Measurements from ENCODE around the gene KIAA1671. TPM values are rescaled to one million over a fixed set of nuclear protein-coding genes. Genes with fewer than 3 reads are reported as not detected.
"Not testable (repeated sequence)": the region's sequence is repeated elsewhere in the genome, so short reads cannot be mapped to it uniquely, and the experiment has no call there.

Gene KIAA1671
- total RNA-seq (ENCODE audit: low replicate concordance) = 17.3 and 24.2 TPM in 2 replicates

DNA sequence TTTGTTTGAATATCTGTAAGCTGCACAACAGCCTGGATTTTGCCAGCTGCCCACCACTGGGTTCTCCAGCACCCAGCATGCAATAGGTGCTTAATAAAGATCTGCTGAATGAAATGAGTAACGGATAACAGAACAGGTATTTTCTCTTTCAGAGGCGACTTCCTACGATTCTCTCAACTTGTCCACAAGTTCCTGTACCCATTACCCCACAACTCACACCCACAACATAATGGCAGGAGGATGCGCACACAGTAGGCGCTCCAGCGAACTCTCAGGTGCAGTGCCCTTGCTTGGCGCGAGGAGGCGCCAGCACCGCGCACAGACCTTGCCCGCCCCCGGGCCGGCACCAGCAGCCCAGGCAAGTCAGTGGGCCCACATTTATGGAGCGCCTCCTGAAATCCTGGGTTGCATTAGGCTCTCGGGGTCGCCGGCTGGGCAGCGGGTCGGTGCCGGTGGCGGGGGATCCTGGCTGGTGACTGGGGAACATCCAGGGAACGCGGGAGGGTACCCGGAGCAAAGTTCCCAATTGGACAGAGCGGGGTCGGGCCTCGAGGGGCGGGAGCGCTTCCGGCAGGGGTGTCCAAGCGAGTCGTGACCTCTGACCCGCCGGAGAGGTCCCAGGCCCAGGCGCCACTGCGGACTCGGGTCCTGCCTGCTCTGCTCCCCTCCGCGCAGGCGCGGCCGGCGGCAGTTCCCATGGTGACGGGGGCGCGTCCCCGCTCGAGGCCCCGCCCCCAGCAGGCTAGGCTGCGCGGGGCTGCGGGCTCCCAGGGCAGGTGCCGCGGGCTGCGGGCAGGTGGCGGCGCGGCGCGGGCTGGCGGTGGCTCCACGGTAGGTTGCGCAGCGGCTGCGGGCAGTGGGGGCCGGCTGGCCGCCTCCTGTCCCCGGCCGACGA lies at the start of gene KIAA1671:
Gene KIAA1671 (plus strand): TSS at position 775 of the 895 bp plus-strand sequence. CDS start 75,284 bp downstream, outside the sequence.
- Histone ChIP-seq H3K27me3 (no peaks in the 10 kb centered on the region), H4K20me1 (ENCODE audit: low read depth) (peaks cover 30% of the 10 kb centered on the region), H3K9ac (peak within 1 kb of the TSS; percentile 70), H3F3A (ENCODE audit: low read depth) (peaks cover 30% of the 10 kb centered on the region), H2AFZ (replicated peaks) (peak within 1 kb of the TSS; percentile 84), H3K36me3 (no peaks in the 10 kb centered on the region), H3K27ac (peak within 1 kb of the TSS; percentile 76), H3K79me2 (ENCODE audit: low read depth) (peaks cover 43% of the 10 kb centered on the region), H3K4me3 (peak within 1 kb of the TSS; percentile 80), H3K9me3 (ENCODE audit: low read depth) (no peaks in the 10 kb centered on the region), H3K4me2 (peak within 1 kb of the TSS; percentile 94), H3K4me1 (peaks cover 24% of the 10 kb centered on the region)
- Mint-ChIP-seq H3K36me3 (no peaks in the 10 kb centered on the region), H3K9me3 (no peaks in the 10 kb centered on the region), H3K27ac (peak within 1 kb of the TSS; percentile 97), H3K4me1 (peaks cover 48% of the 10 kb centered on the region), H3K4me3 (peak within 1 kb of the TSS; percentile 100), H3K27me3 (ENCODE audit: insufficient read depth, low read depth) (peaks cover 19% of the 10 kb centered on the region)
- peak; percentile 99 for DNase-seq (ENCODE audit: low spot score)
- no peak for TF ChIP-seq EZH2 (IDR thresholded peaks at IDR 0.05)
- TF ChIP-seq EZH2phosphoT487 (IDR thresholded peaks at IDR 0.05) = no peak
- TF ChIP-seq, protein P1, sequence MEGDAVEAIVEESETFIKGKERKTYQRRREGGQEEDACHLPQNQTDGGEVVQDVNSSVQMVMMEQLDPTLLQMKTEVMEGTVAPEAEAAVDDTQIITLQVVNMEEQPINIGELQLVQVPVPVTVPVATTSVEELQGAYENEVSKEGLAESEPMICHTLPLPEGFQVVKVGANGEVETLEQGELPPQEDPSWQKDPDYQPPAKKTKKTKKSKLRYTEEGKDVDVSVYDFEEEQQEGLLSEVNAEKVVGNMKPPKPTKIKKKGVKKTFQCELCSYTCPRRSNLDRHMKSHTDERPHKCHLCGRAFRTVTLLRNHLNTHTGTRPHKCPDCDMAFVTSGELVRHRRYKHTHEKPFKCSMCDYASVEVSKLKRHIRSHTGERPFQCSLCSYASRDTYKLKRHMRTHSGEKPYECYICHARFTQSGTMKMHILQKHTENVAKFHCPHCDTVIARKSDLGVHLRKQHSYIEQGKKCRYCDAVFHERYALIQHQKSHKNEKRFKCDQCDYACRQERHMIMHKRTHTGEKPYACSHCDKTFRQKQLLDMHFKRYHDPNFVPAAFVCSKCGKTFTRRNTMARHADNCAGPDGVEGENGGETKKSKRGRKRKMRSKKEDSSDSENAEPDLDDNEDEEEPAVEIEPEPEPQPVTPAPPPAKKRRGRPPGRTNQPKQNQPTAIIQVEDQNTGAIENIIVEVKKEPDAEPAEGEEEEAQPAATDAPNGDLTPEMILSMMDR (IDR thresholded peaks at IDR 0.05) = peak; percentile 99

DNA sequence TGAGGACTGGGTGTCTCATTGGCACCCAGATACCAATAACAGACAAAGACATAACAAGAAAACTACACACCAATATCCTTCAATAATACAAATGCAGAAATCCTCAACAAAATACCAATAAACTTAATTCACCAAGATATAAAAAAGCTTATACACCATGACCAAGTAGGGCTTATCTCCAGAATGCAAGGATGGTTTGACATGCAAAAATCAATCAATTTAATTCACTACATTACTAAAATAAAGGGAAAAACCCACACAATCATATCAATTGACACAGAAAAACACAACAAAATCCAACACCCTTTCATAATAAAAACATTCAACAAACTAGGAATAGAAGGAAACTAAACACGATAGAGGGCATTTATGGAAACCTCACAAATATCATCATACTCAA lies 46.6 kb upstream of the KIAA1671 start:
- peaks cover 13% of the 10 kb centered on the region for H3K36me3 Mint-ChIP-seq
- peaks cover 3% of the 10 kb centered on the region for H3K27me3 Mint-ChIP-seq (ENCODE audit: insufficient read depth, low read depth)
- Histone ChIP-seq H3K9ac (no peak overlapping the region), H3K27ac (no peak overlapping the region), H3K4me2 (no peak overlapping the region), H3K9me3 (ENCODE audit: low read depth) (peaks cover 3% of the 10 kb centered on the region), H2AFZ (replicated peaks) (no peak overlapping the region), H3F3A (ENCODE audit: low read depth) (no peaks in the 10 kb centered on the region), H3K4me1 (no peaks in the 10 kb centered on the region), H3K4me3 (no peak overlapping the region), H3K27me3 (no peaks in the 10 kb centered on the region), H3K79me2 (ENCODE audit: low read depth) (no peaks in the 10 kb centered on the region), H4K20me1 (ENCODE audit: low read depth) (no peaks in the 10 kb centered on the region), H3K36me3 (no peaks in the 10 kb centered on the region)
- no peak for DNase-seq (ENCODE audit: low spot score)
- H3K9me3 Mint-ChIP-seq = peaks cover 26% of the 10 kb centered on the region
- H3K4me1 Mint-ChIP-seq = no peaks in the 10 kb centered on the region
- TF ChIP-seq EZH2phosphoT487 (IDR thresholded peaks at IDR 0.05) = no peak
- TF ChIP-seq EZH2 (IDR thresholded peaks at IDR 0.05) = no peak
- TF ChIP-seq, protein P1 (IDR thresholded peaks at IDR 0.05) = no peak
- no peak overlapping the region for H3K4me3 Mint-ChIP-seq
- H3K27ac Mint-ChIP-seq = no peak overlapping the region

DNA sequence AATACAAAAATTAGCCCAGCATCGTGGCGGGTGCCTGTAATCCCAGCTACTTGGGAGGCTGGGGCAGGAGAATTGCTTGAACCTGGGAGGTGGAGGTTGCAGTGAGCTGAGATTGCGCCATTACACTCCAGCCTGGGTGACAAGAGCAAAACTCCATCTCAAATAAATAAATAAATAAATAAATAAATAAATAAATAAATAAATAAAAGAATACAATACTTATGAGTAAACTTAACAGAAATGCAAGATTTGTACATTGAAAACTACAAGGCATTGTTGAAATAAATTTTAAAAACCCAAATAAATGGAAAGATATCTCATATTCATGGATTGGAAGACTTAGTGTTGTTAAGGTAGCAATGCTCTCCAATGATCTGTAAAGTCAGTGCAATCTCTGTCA lies 45.4 kb upstream of the KIAA1671 start:
- H3K27ac Mint-ChIP-seq; H3K4me3 Mint-ChIP-seq; H3K9me3 ChIP-seq (ENCODE audit: low read depth); H3K27me3 ChIP-seq; H3K9ac ChIP-seq; H3K36me3 ChIP-seq; H3K27me3 Mint-ChIP-seq (ENCODE audit: insufficient read depth, low read depth); H3K4me1 ChIP-seq; H3K4me1 Mint-ChIP-seq; DNase-seq (ENCODE audit: low spot score); H3K27ac ChIP-seq; H3K4me3 ChIP-seq; H3F3A ChIP-seq (ENCODE audit: low read depth); H2AFZ ChIP-seq (replicated peaks); H3K79me2 ChIP-seq (ENCODE audit: low read depth); H3K4me2 ChIP-seq; H4K20me1 ChIP-seq (ENCODE audit: low read depth): not testable (repeated sequence)
- Mint-ChIP-seq H3K9me3 (peaks cover 26% of the 10 kb centered on the region), H3K36me3 (peaks cover 13% of the 10 kb centered on the region)

DNA sequence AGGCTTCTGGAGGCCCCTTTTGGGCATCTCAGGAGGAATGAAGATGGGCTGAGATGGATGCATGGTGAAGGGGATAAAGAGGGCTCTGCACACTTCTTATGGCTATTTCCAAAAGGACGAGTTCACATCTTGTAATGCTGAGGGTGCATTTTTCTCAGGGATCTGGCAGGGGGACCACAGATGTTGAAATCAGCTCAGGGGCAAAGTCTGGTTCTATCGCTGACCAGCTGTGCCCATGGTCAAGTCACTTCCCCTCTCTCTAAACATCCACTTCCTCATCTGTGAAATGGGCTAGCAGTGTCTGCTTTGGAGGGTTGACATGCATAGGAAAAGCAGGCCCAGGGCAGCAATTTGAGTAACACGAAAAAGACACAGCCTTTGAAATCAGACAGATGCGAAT lies 32.5 kb upstream of the KIAA1671 start:
- H3K27ac Mint-ChIP-seq = no peak overlapping the region

More for the DNA sequence above, 32.5 kb upstream of the KIAA1671 start:
- DNase-seq (ENCODE audit: low spot score) = no peak
- no peaks in the 10 kb centered on the region for H4K20me1 ChIP-seq (ENCODE audit: low read depth)
- no peaks in the 10 kb centered on the region for H3K79me2 ChIP-seq (ENCODE audit: low read depth)
- H3K27me3 Mint-ChIP-seq (ENCODE audit: insufficient read depth, low read depth) = peaks cover 2% of the 10 kb centered on the region
- H3K4me3 Mint-ChIP-seq = no peak overlapping the region
- H3K27me3 ChIP-seq = no peaks in the 10 kb centered on the region
- no peaks in the 10 kb centered on the region for H3F3A ChIP-seq (ENCODE audit: low read depth)
- H3K9me3 ChIP-seq (ENCODE audit: low read depth) = no peaks in the 10 kb centered on the region
- H3K4me1 ChIP-seq = no peaks in the 10 kb centered on the region
- no peak overlapping the region for H3K4me2 ChIP-seq
- H3K36me3 ChIP-seq = no peaks in the 10 kb centered on the region
- H3K4me1 Mint-ChIP-seq = no peaks in the 10 kb centered on the region
- TF ChIP-seq, protein P1 (IDR thresholded peaks at IDR 0.05) = no peak
- TF ChIP-seq EZH2phosphoT487 (IDR thresholded peaks at IDR 0.05) = no peak
- H3K4me3 ChIP-seq = no peak overlapping the region
- H3K36me3 Mint-ChIP-seq = no peaks in the 10 kb centered on the region
- no peaks in the 10 kb centered on the region for H3K9me3 Mint-ChIP-seq
- no peak overlapping the region for H3K9ac ChIP-seq
- H2AFZ ChIP-seq (replicated peaks) = no peak overlapping the region
- no peak overlapping the region for H3K27ac ChIP-seq
